Lower leg skin (tissue), 4 donors: ENCODE data around the gene FGFRL1. TPM values are rescaled to one million over a fixed set of nuclear protein-coding genes. Genes with fewer than 3 reads are reported as not detected.

Source experiments
- DNase-seq, 2 donors: peaks; one replicate each; pipeline ENCODE4 v3.0.0-alpha.2; 2019; ENCODE audit warnings: low spot score in 2 of 2
- H3K4me3 ChIP-seq: fragments of 200-600 bp; sonication (generic); 2 replicates; pipeline ENCODE4 v1.5.1; 2017; ENCODE audit warnings: mild to moderate bottlenecking, low read depth; ENCODE audit not compliant: poor library complexity, severe bottlenecking
- CTCF ChIP-seq, 3 donors: fragments of 450-650 bp; IDR thresholded peaks; one replicate each; pipeline ENCODE4 v1.5.1; 2016; ENCODE audit warnings: antibody characterized with exemption in 3 of 3, mild to moderate bottlenecking in 3 of 3, moderate library complexity in 2 of 3
- POLR2A ChIP-seq, 2 donors: fragments of 450-650 bp; IDR thresholded peaks; one replicate each; pipeline ENCODE4 v1.6.1; 2016 to 2017; ENCODE audit warnings: antibody characterized with exemption in 2 of 2, mild to moderate bottlenecking in 1 of 2, moderate library complexity in 1 of 2
- WGBS, 2 donors: methylation state at CpG; one replicate each; pipeline ENCODE4 v1.1.5; 2018; 5-methylcytosine and 5-hydroxymethylcytosine counted together
- intact Hi-C: fragments of 100-400 bp; cut with DNase I; formaldehyde crosslinking; loops from one replicate; pipeline ENCODE4 v1.15.0; 2023; ENCODE audit warnings: low total_unique reads
- total RNA-seq, 4 donors: library from RNA; depleted of rRNA; stranded (reverse); fragments of >200 nt; gene quantifications; one replicate each; pipeline ENCODE4 v1.1.0, GENCODE V29; 2016

The FGFRL1 gene
- total RNA-seq, 4 donors from 2014 or later, result 7.4 to 13.7 (median 10.7) TPM

GRCh38 chr4:1001561-1002130, 9.8 kb upstream of the FGFRL1 start:
- 40 to 53% methylated on average over 4 to 25 of the region's 48 CpGs for WGBS, 2 donors
- H3K4me3 ChIP-seq, result no peak overlapping the region
- intact Hi-C loops, result no loop called here
- no peak for TF ChIP-seq CTCF (IDR thresholded peaks at IDR 0.05)
- TF ChIP-seq POLR2A (IDR thresholded peaks at IDR 0.05), result no peak
- no peak for DNase-seq

- H3K4me3 ChIP-seq, result no peak overlapping the region
- WGBS, 2 donors, result 5% methylated on average over 47 of the region's 54 CpGs; no CpG with 5 or more reads in 1 of the 2 donors
- TF ChIP-seq CTCF (IDR thresholded peaks at IDR 0.05) (no peak), POLR2A (IDR thresholded peaks at IDR 0.05) (no peak)
- intact Hi-C loops, result no loop called here
- DNase-seq, result no peak
Observed at GRCh38 chr4:1002131-1002630, 9.2 kb upstream of the FGFRL1 start.

GRCh38 chr4:1002631-1003251, 8.7 kb upstream of the FGFRL1 start:
- no peak for TF ChIP-seq POLR2A (IDR thresholded peaks at IDR 0.05)
- H3K4me3 ChIP-seq, result no peak overlapping the region
- no peak for DNase-seq
- intact Hi-C loops, result no loop called here
- 0 to 2% methylated on average over 2 to 34 of the region's 75 CpGs for WGBS, 2 donors

- intact Hi-C loops, result no loop called here
- TF ChIP-seq CTCF (IDR thresholded peaks at IDR 0.05), result no peak
- no peak for TF ChIP-seq POLR2A (IDR thresholded peaks at IDR 0.05)
- H3K4me3 ChIP-seq, result no peak overlapping the region
- WGBS, 2 donors, result 38 to 59% methylated on average over 19 to 41 of the region's 63 CpGs
- no peak for DNase-seq
Observed at GRCh38 chr4:1003271-1004070, 8.0 kb upstream of the FGFRL1 start.

GRCh38 chr4:1004071-1004418, 7.4 kb upstream of the FGFRL1 start:
- 70 to 85% methylated on average over 12 to 13 of the region's 13 CpGs for WGBS, 2 donors
- TF ChIP-seq CTCF (IDR thresholded peaks at IDR 0.05) (no peak), POLR2A (IDR thresholded peaks at IDR 0.05) (no peak)
- no peak overlapping the region for H3K4me3 ChIP-seq
- intact Hi-C loops, result no loop called here
- no peak for DNase-seq
